Stimulated activated CD4-positive, alpha-beta T cell treated with anti-CD3 and anti-CD28 coated beads, Interleukin-15, amount 100 ng/mL, for 48 hours (primary cell): ENCODE data around the gene PAOX.

Source experiments
- DNase-seq, 2 donors: peaks; one replicate each; pipeline ENCODE4 v3.0.0-alpha.2; 2020; ENCODE audit warnings: low read depth in 2 of 2

PAOX gene

DNA sequence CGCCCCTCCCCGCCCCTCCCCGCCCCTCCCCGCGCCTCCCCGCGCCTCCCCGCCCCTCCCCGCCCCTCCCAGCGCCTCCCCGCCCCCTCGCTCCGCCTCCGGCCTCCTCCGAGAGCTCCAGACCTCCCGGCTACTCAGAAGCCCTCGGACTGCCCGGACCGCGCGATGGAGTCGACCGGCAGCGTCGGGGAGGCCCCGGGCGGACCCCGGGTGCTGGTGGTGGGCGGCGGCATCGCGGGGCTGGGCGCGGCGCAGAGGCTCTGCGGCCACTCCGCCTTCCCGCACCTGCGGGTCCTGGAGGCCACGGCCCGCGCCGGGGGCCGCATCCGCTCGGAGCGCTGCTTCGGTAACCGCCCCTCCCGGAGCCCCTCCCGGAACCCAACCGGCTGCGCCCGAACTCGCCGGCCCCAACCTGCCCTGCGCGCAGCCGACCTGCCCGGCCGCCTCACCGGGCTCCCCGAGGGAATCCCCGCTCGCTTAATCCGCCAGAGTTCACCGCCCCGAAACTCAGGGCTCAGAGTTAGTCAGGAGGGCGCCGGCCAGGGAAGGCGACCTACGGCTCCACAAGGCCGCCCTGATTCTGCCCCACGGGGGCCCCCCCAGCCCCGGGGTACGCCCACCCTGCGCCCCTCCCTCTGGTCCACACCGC is at the start of gene PAOX:
PAOX (plus strand) TSS at position 111 of the 649 bp plus-strand sequence; CDS start at position 166, 55 bp downstream.
- peak; percentile 32 to 51 for DNase-seq

DNA sequence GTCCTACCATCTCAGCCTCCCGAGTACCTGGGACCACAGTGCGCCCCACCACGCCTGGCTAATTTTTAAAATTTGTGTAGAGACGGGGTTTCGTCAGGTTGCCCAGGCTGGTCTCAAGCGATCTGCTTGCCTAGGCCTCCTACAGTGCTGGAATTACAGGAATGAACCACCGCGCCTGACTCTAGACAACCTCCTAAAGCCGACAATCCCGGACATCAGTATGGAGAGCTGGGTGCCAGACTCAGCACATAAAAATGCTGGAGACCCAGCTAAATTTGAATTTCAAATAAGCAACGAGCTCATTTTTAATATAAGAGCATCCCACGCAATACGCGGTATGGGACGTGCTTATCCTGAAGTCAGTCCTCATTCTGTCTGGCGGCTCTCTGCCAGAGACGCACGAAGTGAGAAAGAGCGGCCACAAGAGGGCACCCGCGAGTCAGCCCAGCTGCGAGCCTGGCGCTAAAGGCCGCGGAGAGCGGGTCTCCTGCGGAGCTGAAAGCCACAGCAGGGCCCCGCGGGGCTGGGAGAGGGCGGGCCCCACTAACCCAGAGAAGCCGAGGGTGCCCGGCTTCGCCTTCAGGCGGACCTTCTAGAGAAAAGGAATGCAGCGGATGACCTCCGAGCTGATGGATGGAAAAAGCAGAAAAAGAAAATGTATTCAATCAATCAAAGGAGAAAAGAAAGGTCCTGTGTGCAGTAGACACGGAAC is 49.4 kb upstream of the PAOX start:
- peak; percentile 74 to 83 for DNase-seq

DNA sequence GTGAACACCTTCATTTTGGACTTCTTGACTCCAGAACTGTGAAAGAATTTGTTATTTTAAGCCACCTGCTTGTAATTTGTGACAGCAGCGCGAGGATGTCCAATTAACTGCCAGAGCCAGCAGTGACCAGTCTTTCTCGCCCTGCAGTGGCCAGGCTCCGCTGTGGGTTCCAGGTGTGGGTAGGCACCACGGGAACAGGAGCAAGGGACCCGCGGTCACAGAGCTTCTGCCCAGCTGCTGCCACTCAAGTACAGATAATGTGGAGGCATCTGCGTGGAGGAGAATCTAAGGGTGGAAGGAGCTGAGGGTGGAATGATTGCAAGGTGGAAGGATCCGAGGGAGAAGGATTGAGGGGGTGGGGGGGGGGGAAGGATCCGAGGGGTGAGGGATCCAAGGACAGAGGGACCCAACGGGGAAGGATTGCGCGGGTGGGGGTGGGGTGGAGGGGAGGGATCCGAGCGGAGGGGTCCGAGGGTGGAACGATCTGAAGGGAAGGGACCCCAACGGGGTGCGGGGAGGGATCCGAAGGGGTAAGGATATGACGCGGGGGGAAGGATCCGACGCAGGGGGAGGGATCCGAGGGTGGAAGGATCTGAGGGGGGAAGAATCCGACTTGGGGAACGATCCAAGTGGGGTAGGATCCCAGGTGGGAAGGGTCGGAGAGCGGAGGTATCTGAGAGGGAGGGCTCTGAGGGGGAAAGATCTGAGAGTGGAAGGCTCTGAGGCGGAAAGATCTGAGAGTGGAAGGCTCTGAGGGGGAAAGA is 45.9 kb upstream of the PAOX start:
- no peak for DNase-seq

DNA sequence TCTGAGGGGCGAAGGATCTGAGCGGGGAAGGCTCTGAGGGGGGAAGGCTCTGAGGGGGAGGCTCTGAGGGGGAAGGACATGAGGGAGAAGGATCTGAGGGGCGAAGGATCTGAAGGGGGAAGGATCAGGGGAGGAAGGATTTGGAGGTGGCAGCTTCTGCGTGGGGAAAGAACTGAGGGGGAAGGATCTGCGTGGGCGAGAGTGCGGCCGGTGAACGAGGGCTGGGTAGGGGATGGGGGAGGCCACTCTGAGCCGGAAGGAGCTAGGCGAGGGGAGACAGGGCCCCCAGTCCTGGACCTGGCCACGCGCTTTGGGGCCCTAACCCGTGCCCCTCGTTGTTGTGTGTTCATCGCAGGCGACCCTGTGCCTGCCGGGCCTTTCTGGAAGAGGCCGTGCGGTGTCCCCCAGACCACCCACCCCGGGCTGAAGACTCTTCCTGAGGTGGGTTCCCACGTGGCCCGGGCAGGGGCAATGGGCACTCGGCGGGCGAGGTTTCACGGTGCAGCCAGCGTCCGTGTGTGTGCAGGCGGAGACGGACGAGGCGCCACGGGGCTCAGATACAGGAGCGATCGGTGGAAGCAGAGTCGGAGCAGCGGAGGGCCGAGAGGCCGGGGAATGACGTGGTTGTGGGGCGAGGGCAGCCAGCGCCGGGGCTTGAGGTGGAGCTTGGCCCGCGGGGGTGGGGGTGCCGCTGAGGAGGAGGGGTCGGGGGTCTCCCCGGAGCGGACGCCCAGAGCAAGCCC is 44.4 kb upstream of the PAOX start:
- no peak for DNase-seq

DNA sequence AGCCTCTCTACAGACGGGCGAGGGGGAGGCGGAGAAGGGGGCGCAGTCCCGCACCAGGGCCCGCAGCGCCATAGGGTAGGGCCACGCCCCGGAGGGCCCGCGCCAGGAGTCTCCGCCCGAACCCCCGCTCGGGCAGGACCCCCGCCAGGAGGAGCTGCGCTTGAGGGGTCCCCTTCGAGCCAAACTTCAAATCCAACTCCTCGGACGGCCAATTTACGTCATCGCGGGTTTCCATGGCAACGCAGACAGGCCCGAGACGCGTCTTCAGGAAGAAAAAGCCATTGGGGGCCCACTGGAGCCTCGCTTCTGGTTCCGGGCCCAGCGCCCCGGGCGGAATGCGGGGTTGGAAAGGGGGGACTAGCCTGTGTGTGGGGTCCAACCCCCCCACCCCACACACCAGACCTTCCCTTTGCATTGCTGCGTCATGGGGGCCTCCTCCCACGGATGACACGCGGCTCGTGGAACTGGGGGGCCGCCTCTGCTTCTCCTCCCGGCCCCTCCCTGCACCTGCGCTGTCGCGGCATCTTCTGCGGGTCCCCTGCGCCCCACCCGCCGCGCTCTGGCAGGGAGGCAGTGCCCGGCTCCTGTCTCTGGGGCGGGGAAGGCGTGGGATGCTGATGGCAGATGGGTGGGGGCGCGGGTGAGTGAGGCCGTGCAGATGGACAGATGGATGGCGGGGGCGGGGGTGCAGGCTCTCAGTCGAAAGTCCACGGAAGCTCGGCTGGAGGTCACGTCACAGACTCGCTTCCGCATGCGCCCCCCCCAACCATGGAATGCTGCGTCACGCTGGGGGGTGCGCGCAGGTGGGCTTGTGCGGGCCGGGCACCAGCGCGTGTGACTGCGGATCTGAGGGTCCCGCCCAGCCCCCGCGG is 43.6 kb upstream of the PAOX start:
- peak; percentile 56 to 59 for DNase-seq

DNA sequence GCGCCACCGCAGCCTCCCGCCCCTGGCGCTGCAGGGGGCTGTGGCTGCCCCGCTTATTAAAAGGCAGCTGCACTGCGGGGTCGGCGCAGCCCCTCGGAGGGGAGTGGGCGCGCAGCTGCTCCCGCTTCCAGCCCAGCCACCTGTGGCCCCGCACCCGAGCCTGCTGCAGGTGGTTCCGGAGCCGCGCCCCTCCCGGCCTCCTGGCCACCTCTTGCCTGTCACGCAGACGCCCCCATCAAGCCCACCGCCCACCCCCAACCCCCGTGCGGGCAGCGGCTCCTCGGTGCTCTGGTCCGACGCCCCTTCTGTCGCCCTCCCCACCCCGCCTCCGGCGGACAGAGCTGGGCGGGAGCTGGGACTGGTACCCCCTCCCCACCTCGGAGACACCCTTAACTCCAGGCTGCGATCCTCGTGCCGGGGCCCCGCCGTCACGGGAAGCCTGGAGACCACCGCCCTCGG is 42.9 kb upstream of the PAOX start:
- no peak for DNase-seq

DNA sequence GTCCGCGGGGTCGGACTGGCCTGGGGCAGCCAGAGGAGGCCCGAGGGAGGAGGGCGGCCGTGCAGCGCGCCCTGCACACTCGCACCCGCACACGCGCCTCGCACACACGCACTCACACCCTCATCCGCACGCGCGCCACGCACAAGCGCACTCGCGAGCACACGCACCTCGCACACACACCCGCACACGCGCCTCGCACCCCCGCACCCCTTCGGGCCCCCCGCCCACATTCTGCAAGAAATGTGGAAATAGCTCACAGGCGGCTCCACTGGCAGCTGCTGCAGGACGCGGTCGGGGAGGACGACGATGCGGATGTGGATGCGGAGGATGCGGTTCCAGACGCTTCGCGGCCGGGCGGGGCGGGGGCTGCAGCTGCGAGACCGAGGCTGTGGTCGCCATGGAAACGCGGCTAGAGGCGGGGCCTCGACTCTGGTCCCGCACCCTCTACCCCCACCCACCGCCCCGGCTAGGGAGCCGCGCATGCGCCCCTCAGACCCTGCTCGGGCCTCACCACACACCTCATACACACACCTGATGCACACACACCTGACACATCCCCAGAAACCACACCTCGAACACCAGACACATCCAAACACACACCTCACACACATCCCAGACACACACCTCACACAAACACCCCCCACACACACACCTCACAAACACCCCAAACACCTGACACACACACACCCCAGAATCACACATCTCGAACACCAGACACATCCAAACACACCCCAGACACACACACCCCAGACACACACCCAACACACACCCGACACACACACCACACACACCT is 42.3 kb upstream of the PAOX start, which contains the start of gene CALY:
CALY (minus strand) TSS at position 320 of the 793 bp plus-strand sequence. CDS start 7,907 bp downstream, outside the sequence.
- peak; percentile 45 to 55 for DNase-seq

DNA sequence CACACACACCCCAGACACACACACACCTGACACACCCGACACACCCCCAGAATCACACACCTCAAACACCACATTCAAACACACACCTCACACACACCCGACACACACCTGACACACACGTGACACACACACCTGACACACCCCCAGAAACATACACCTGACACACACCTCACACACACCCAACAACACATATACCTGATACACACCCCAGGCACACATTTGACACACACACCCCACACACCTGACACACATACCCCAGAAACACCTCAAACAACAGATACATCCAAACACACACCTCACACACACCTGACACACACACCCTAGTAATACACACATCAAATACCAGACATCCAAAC is 41.7 kb upstream of the PAOX start:
- no peak for DNase-seq

DNA sequence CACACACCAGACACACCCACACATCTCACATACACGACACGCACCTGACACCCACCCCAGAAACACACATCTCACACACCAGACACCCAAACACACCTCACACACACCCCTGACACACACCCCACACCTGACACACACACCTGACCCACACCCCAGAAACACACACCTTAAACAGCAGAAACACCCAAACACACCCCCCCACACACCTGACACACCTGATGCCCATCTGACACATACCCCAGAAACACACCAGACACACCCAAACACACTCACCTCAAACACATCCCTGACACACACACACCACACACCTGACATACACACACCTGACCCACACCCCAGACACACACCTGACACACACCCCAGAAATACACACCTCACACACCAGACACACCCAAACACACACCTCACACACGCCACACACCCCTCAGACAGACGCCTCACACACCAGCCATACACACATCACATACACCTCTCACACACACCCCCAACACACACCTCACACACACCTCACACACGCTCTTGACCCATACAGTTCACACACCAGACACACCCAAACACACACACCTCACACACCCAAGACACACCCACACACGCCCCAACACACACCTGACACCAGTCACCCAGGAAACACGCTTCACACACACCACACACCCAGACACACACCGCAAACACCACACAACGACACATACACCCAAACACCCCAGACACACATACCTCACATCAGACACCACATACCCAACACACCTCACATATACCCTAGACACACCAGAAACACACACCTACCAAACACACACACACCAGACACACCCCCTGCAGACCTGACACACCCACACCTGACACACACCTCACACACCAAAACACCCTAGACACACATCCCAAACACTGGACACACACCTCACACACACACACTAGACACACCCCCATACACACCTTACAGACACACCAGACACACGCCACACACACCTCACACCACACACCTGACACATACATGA is 40.7 kb upstream of the PAOX start:
- no peak for DNase-seq

DNA sequence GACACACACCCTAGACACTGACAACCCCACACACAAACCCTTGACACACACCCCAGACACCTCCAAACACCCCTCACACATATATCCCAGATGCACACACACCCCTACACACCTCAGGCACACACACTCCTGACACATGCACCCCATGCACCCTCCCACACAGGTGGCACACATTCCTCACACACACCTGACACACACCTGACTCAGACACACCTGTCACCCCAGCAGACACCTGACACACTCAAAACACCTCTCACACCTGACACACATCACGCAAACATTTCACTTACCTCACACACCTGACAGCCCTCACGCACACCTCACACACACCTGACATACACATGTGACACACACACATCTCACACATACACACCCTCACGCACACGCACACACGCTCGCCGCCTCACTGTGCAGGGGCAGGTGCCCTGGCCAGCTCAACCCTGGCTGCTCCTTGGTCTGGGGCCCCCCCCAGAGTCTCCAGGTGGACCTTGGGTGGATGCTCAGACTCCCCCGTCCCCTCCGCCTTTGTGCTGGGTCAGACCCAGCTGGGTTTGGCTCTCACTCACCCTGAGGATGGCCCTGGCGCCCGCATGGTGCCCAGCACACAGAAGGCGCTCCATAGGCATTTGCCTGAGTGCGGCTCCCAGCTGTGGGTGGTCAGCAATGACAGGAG is 39.2 kb upstream of the PAOX start:
- DNase-seq: no peak

DNA sequence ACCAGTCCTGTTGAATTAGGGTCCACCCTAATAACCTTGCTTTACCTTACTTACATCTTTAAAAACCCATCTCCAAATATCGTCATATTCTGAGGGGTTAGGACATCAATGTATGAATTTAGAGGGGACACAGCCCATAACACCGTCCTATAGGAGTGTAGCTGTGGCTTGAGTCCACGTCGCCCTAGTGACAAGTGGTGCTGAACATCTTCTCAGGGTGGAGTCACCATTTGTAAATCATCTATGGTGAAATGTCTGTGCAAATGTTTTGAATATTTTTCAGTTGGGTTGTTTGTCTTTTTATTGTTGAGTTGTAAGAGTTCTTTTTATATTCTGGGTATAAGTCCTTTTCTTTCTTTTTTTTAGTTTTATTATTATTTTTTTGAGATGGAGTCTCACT is 37.1 kb upstream of the PAOX start:
- DNase-seq: no peak

DNA sequence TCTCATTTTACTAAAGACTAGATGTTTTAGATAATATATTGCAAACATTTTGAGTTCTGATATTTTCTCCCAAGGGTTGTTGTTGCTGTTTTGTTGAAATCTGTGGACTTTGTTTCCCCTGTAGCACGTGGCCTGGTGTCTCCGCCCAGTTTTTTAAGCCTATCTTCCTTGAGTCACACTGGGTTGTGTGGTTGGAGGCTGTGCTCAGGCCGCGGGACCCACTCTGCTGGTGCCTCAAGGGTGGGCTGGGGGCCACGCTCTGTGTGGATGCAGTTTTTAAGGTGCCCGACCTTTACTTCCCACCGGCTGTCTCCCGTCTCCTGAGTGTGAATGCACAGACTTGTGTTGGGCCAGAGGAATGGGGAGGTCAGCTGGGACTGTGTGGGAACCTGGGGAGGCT is 36.1 kb upstream of the PAOX start:
- no peak for DNase-seq

DNA sequence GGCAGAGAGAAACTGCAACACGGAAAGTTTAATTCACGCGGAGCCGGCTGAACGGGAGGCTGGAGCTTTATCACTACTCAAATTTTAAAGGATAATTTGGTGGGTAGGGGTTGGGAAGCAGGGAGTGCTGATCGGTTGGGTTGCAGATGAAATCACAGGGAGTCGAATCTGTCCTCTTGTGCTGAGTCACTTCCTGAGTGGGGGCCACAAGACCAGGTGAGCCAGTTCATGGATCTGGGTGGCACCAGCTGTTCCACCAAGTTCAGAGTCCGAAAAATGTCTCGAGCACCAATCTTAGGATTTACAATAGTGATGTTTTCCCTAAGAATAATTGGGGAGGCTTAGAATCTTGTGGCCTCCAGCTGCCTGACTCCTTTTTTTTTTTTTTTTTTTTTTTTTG is 35.5 kb upstream of the PAOX start:
- no peak for DNase-seq

DNA sequence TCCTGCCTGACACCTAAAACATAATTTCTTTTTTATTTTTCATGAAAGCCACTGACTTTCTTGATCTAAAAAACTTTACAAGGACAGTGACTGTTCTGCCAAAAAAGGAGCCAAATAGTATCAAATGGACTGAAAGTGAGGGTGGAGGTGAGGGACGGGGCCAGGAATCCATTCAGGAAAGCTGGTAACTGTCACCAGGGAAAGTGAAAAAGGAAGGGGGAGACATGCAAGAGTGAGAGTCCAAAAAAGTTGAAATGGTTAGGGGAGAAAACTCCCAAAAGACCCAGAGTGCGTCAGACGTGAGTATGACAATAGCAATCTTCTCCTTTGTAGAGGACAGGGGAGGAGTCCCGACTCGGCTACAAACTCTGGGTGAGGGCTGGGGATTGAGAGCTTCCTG is 34.8 kb upstream of the PAOX start:
- no peak for DNase-seq

DNA sequence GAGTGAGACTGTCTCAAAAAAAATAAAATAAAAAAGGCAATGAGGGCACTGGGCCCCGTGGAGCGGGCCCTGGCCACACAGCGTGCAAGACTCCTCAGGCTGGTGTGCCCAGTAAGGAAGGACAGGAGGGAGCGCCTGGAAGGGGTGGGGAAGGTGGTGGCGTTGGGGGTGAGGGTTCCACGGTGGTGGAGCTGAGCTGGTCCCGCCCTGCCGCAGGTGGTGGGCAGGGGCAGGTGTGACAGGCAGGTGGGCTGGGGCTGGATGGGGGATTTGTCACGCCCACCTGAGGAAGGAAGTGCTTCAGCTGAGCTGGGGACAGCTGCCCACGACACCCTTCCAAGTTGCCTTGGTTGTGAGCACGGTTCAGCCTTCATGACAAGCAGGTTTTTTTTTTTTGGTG is 32.6 kb upstream of the PAOX start:
- no peak for DNase-seq

DNA sequence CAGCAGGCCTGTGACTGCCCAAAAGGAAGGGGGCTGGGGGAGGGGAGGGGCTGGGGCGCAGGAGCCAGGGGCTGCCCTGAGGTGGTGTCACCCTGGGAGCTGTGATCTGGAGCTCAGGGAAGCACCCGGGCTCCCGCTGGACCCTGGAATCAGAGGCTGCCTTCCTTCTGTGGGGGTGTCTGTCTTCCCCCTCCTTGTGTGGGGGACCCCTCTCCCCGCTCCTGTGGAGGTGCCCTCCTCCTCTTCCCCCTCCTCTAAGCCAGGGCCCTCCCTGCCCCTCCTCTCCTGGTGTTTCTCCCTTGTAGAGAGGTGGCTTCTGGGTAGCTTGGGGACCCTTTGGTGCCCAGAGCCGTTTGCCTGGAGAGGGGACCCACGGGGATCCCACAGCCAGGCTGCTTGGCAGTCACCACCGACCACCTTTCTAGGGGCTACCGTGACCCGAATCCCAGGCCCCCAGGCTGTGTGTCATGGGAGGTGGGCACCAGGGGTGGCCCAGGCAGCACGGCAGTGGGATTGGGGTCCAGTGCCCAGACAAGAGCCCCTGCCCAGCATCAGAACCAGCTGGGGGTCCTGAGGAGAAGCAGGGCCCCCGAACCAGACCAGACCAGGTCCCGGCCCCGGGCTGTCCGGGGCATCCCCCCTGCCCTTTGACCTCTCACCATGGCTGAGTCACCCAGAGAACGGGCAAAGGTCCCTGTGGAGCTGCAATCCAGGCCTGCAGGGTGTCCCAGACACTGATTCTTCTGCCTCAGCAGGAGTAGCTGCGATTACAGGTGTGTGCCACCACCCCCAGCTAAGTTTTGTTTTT is 31.1 kb upstream of the PAOX start:
- DNase-seq: no peak

DNA sequence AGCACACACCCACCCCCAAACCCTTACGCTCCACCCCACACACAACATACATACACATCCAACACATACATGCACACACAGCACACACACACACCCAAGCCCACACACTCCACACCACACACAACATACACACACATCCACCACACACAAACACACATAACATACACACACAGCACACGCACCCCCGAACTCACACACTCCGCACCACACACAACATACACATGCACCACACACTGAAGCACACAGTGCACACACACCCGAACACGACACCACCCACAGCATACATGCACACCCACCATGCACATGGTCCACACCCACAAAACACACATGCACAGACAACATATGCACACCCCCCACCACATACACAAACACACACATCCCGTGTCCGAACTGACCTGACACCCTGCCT is 29.9 kb upstream of the PAOX start:
- DNase-seq: no peak
